ENCODE measurements around the gene PLP2.

GRCh38 chrX:49204709-49205108, 33.0 kb downstream of the PLP2 start:
- no peak for TF ChIP-seq POLR2A (IDR thresholded peaks at IDR 0.05)
- no peak for TF ChIP-seq CTCF (IDR thresholded peaks at IDR 0.05)
